H9 (cell line): ENCODE measurements around the gene CDK5R1. TPM values are rescaled to one million over a fixed set of nuclear protein-coding genes. Genes with fewer than 3 reads are reported as not detected.

Experiments used
- DNase-seq: peaks from one replicate; pipeline ENCODE4 v3.0.0-alpha.2; 2017
- H2AFZ ChIP-seq: one replicate; pipeline ENCODE4 v1.6.1; 2013; ENCODE audit warnings: mild to moderate bottlenecking, low read length, control low read depth, moderate library complexity
- H2AK5ac ChIP-seq: 2 replicates; pipeline ENCODE4 v1.6.1; 2013; ENCODE audit warnings: low read length, control low read depth, mixed read lengths; ENCODE audit not compliant: insufficient read length
- H2BK120ac ChIP-seq: one replicate; pipeline ENCODE4 v1.6.1; 2013; ENCODE audit warnings: low read depth, mild to moderate bottlenecking, low read length, control low read depth, inconsistent platforms; ENCODE audit not compliant: poor library complexity, severe bottlenecking
- H2BK12ac ChIP-seq: 2 replicates; pipeline ENCODE4 v1.6.1; 2013; ENCODE audit warnings: low read length, control low read depth, mixed read lengths, low read depth; ENCODE audit not compliant: insufficient read length
- H2BK15ac ChIP-seq: 2 replicates; pipeline ENCODE4 v1.6.1; 2013; ENCODE audit warnings: low read depth, low read length, control low read depth
- H2BK20ac ChIP-seq: one replicate; pipeline ENCODE4 v1.6.1; 2013; ENCODE audit warnings: low read depth, mild to moderate bottlenecking, low read length, control low read depth, inconsistent platforms; ENCODE audit not compliant: poor library complexity, severe bottlenecking
- H2BK5ac ChIP-seq: 2 replicates; pipeline ENCODE4 v1.6.1; 2013; ENCODE audit warnings: low read length, control low read depth, mixed read lengths; ENCODE audit not compliant: insufficient read length
- H3K14ac ChIP-seq: 2 replicates; pipeline ENCODE4 v1.6.1; 2013; ENCODE audit warnings: low read length, control low read depth; ENCODE audit not compliant: insufficient read depth
- H3K18ac ChIP-seq: 2 replicates; pipeline ENCODE4 v1.6.1; 2013; ENCODE audit warnings: low read depth, mild to moderate bottlenecking, mixed read lengths, low read length, control low read depth; ENCODE audit not compliant: insufficient read length
- H3K23ac ChIP-seq: 2 replicates; pipeline ENCODE4 v1.6.1; 2013; ENCODE audit warnings: low read length, control low read depth, mixed read lengths, low read depth; ENCODE audit not compliant: insufficient read length
- H3K23me2 ChIP-seq: 2 replicates; pipeline ENCODE4 v1.6.1; 2013; ENCODE audit warnings: low read depth, mild to moderate bottlenecking, mixed read lengths, low read length, control low read depth; ENCODE audit not compliant: insufficient read length, poor library complexity, severe bottlenecking
- H3K27ac ChIP-seq: 2 replicates; pipeline ENCODE4 v1.5.1; 2013; ENCODE audit warnings: low read length, control low read depth, mixed read lengths, low read depth; ENCODE audit not compliant: insufficient read length
- H3K27me3 ChIP-seq: 2 replicates; pipeline ENCODE4 v1.6.1; 2013; ENCODE audit warnings: low read length, control low read depth, inconsistent platforms; ENCODE audit not compliant: insufficient read depth
- H3K4ac ChIP-seq: 2 replicates; pipeline ENCODE4 v1.6.1; 2013; ENCODE audit warnings: low read depth, mild to moderate bottlenecking, control low read depth, inconsistent platforms, low read length, moderate library complexity
- H3K4me1 ChIP-seq: 2 replicates; pipeline ENCODE4 v1.6.1; 2013; ENCODE audit warnings: low read length, control low read depth, inconsistent platforms; ENCODE audit not compliant: insufficient read depth
- H3K4me2 ChIP-seq: 2 replicates; pipeline ENCODE4 v1.6.1; 2013; ENCODE audit warnings: low read length, control low read depth, mixed read lengths; ENCODE audit not compliant: insufficient read length, insufficient read depth
- H3K56ac ChIP-seq: 2 replicates; pipeline ENCODE4 v1.6.1; 2013; ENCODE audit warnings: low read depth, mild to moderate bottlenecking, mixed read lengths, low read length, control low read depth; ENCODE audit not compliant: insufficient read length
- H3K79me1 ChIP-seq: 2 replicates; pipeline ENCODE4 v1.6.1; 2013; ENCODE audit warnings: low read depth, mild to moderate bottlenecking, moderate library complexity, low read length, control low read depth, inconsistent platforms; ENCODE audit not compliant: insufficient read depth, poor library complexity, severe bottlenecking
- H3K79me2 ChIP-seq: 2 replicates; pipeline ENCODE4 v1.6.1; 2013; ENCODE audit warnings: low read length, control low read depth, inconsistent platforms; ENCODE audit not compliant: insufficient read depth
- H3K9ac ChIP-seq: 2 replicates; pipeline ENCODE4 v1.6.1; 2013; ENCODE audit warnings: low read length, control low read depth, mixed read lengths; ENCODE audit not compliant: insufficient read length; ENCODE audit errors: extremely low read depth
- H3K9me3 ChIP-seq: one replicate; pipeline ENCODE4 v1.6.1; 2013; ENCODE audit warnings: low read depth, low read length, inconsistent platforms; ENCODE audit not compliant: control insufficient read depth
- H3T11ph ChIP-seq: one replicate; pipeline ENCODE4 v1.6.1; 2013; ENCODE audit warnings: mild to moderate bottlenecking, low read length, control low read depth, inconsistent platforms
- H4K20me1 ChIP-seq: one replicate; pipeline ENCODE4 v1.6.1; 2013; ENCODE audit not compliant: control insufficient read depth, insufficient read length, insufficient read depth
- H4K5ac ChIP-seq: 2 replicates; pipeline ENCODE4 v1.6.1; 2013; ENCODE audit warnings: low read depth, mild to moderate bottlenecking, mixed read lengths, low read length, control low read depth; ENCODE audit not compliant: insufficient read length
- H4K8ac ChIP-seq: replicated peaks from 2 replicates; pipeline ENCODE4 v1.6.1; 2013; ENCODE audit warnings: low read length, control low read depth, mixed read lengths, low read depth; ENCODE audit not compliant: insufficient read length
- H4K91ac ChIP-seq: 2 replicates; pipeline ENCODE4 v1.6.1; 2013; ENCODE audit warnings: low read depth, mild to moderate bottlenecking, moderate library complexity, mixed read lengths, low read length, control low read depth; ENCODE audit not compliant: insufficient read length
- H3K27ac Mint-ChIP-seq, 3 experiments: 2 replicates in 2 of 3; 3 replicates in 1 of 3; pipeline ENCODE4 v1.8.0; 2020 to 2021; ENCODE audit warnings: mixed read lengths in 3 of 3, mild to moderate bottlenecking in 1 of 3, moderate library complexity in 1 of 3
- H3K27me3 Mint-ChIP-seq: 2 replicates; pipeline ENCODE4 v1.8.0; 2021; ENCODE audit warnings: low read depth, mild to moderate bottlenecking, moderate library complexity, mixed read lengths
- H3K36me3 Mint-ChIP-seq, 3 experiments: 2 replicates in 2 of 3; 3 replicates in 1 of 3; pipeline ENCODE4 v1.8.0; 2020 to 2021; ENCODE audit warnings: low read depth in 3 of 3, mixed read lengths in 3 of 3; ENCODE audit not compliant: insufficient read depth in 1 of 3
- H3K4me1 Mint-ChIP-seq, 2 experiments: 2 replicates each; pipeline ENCODE4 v1.8.0; 2020; ENCODE audit warnings: mixed read lengths in 2 of 2
- H3K4me3 Mint-ChIP-seq, 2 experiments: 2 replicates in 1 of 2; 3 replicates in 1 of 2; pipeline ENCODE4 v1.8.0; 2020 to 2021; ENCODE audit warnings: mild to moderate bottlenecking in 2 of 2, mixed read lengths in 2 of 2, moderate library complexity in 1 of 2
- H3K9me3 Mint-ChIP-seq, 2 experiments: 2 replicates in 1 of 2; 3 replicates in 1 of 2; pipeline ENCODE4 v1.8.0; 2020; ENCODE audit warnings: mild to moderate bottlenecking in 2 of 2, mixed read lengths in 2 of 2, moderate library complexity in 1 of 2
- WGBS: extraction: QIAGEN DNeasy Blood & Tissue Kit; methylation state at CpG from one replicate; pipeline ENCODE4 v1.1.7; 2013; ENCODE audit warnings: missing lambda C conversion rate, low lambda C conversion rate, mixed read lengths; ENCODE audit not compliant: insufficient read length; ENCODE audit errors: extremely low coverage; 5-methylcytosine and 5-hydroxymethylcytosine counted together
- total RNA-seq: library from RNA; stranded (reverse); gene quantifications from 2 replicates; pipeline ENCODE4 v1.2.1, GENCODE V29; 2021
- TF ChIP-seq, protein P1 (sequence below): fragments of 200-600 bp; sonication (generic); conservative IDR thresholded peaks from 3 replicates; pipeline ENCODE4 v1.8.0; 2021; ENCODE audit warnings: antibody characterized with exemption, mild to moderate bottlenecking

Gene CDK5R1
- total RNA-seq, 1 experiment from 2014 or later: 11.4 TPM

GRCh38 chr17:32527146-32527545, 40.4 kb downstream of the CDK5R1 start:
- H3K9ac ChIP-seq: no peak overlapping the region
- Mint-ChIP-seq H3K9me3 (no peaks in the 10 kb centered on the region), H3K27ac (peak overlapping the region in 1 of 3 experiments; percentile 30; a peak in 2 of 7 replicates), H3K4me3 (no peak overlapping the region), H3K36me3 (no peaks in the 10 kb centered on the region), H3K4me1 (peaks cover 18 to 22% of the 10 kb centered on the region in 2 experiments), H3K27me3 (no peaks in the 10 kb centered on the region)
- H3K4me1 ChIP-seq: peaks cover 7% of the 10 kb centered on the region; the same call in 1 of the 2 replicates
- DNase-seq: no peak
- H2BK12ac ChIP-seq: no peak overlapping the region
- H3K79me1 ChIP-seq: no peaks in the 10 kb centered on the region
- H4K20me1 ChIP-seq: no peaks in the 10 kb centered on the region
- H2BK15ac ChIP-seq: no peak overlapping the region
- H3K79me2 ChIP-seq: no peaks in the 10 kb centered on the region
- no peak overlapping the region for H3K56ac ChIP-seq
- no peak overlapping the region for H4K91ac ChIP-seq
- TF ChIP-seq, protein P1, sequence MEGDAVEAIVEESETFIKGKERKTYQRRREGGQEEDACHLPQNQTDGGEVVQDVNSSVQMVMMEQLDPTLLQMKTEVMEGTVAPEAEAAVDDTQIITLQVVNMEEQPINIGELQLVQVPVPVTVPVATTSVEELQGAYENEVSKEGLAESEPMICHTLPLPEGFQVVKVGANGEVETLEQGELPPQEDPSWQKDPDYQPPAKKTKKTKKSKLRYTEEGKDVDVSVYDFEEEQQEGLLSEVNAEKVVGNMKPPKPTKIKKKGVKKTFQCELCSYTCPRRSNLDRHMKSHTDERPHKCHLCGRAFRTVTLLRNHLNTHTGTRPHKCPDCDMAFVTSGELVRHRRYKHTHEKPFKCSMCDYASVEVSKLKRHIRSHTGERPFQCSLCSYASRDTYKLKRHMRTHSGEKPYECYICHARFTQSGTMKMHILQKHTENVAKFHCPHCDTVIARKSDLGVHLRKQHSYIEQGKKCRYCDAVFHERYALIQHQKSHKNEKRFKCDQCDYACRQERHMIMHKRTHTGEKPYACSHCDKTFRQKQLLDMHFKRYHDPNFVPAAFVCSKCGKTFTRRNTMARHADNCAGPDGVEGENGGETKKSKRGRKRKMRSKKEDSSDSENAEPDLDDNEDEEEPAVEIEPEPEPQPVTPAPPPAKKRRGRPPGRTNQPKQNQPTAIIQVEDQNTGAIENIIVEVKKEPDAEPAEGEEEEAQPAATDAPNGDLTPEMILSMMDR: no peak
- H3K27ac ChIP-seq: no peak overlapping the region
- H3K23me2 ChIP-seq: no peaks in the 10 kb centered on the region
- H3K4me2 ChIP-seq: no peak overlapping the region
- no peak overlapping the region for H2BK120ac ChIP-seq
- no peak overlapping the region for H2BK5ac ChIP-seq
- no peak overlapping the region for H3K14ac ChIP-seq
- H2AK5ac ChIP-seq: no peak overlapping the region
- no peaks in the 10 kb centered on the region for H3K27me3 ChIP-seq
- H2BK20ac ChIP-seq: no peak overlapping the region
- H3T11ph ChIP-seq: no peak overlapping the region
- H3K23ac ChIP-seq: no peak overlapping the region
- no peak overlapping the region for H2AFZ ChIP-seq
- H3K18ac ChIP-seq: no peak overlapping the region
- no peak overlapping the region for H3K4ac ChIP-seq
- no peak overlapping the region for H4K8ac ChIP-seq
- no CpG with 5 or more reads among the region's 4 CpGs for WGBS
- no peaks in the 10 kb centered on the region for H3K9me3 ChIP-seq
- H4K5ac ChIP-seq: no peak overlapping the region
